Left lung (tissue), 10 donors: ENCODE results near the gene FOXK2. TPM values are rescaled to one million over a fixed set of nuclear protein-coding genes. Genes with fewer than 3 reads are reported as not detected.

Experiments used
- ATAC-seq: fragments of 200-7000 bp; cut with Tn5 transposase; one replicate; pipeline ENCODE4 v1.9.1; 2020; ENCODE audit warnings: moderate library complexity
- DNase-seq, 4 donors: peaks; one replicate each; pipeline ENCODE4 v3.0.0-alpha.2; 2013 to 2020
- H3K27ac ChIP-seq, 2 donors: fragments of 200-600 bp; sonication (generic) in 1 of 2; one replicate each; pipeline versions ENCODE4 v1.5.0 to v1.8.0; 2020 to 2021
- H3K27me3 ChIP-seq, 2 donors: fragments of 200-600 bp; sonication (generic) in 1 of 2; one replicate each; pipeline versions ENCODE4 v1.5.0 to v1.8.0; 2020 to 2021
- H3K36me3 ChIP-seq, 2 donors: fragments of 200-600 bp; sonication (generic) in 1 of 2; one replicate each; pipeline versions ENCODE4 v1.5.0 to v1.8.0; 2020 to 2021
- H3K4me1 ChIP-seq, 2 donors: fragments of 200-600 bp; one replicate each; pipeline ENCODE4 v1.8.0; 2021
- H3K4me3 ChIP-seq, 2 donors: fragments of 200-600 bp; sonication (generic) in 1 of 2; one replicate each; pipeline versions ENCODE4 v1.5.0 to v1.8.0; 2020 to 2021; ENCODE audit warnings: mild to moderate bottlenecking in 1 of 2
- H3K9me3 ChIP-seq, 2 donors: fragments of 200-600 bp; sonication (generic) in 1 of 2; one replicate each; pipeline versions ENCODE4 v1.5.0 to v1.8.0; 2020 to 2021
- CTCF ChIP-seq, 2 donors: fragments of 200-600 bp; sonication (generic) in 1 of 2; IDR thresholded peaks; one replicate each; pipeline versions ENCODE4 v1.5.0 to v1.8.0; 2021; ENCODE audit warnings: antibody characterized with exemption in 2 of 2
- intact Hi-C, 2 donors: fragments of 100-400 bp; cut with DNase I; formaldehyde crosslinking; loops; one replicate each; pipeline versions ENCODE4 v1.11.2 to v1.14.2; 2022
- polyA plus RNA-seq, 6 donors: library from polyadenylated mRNA; unstranded; fragments of 120-200 nt; gene quantifications; one replicate each; pipeline ENCODE4 v1.2.1, GENCODE V29; 2013; ENCODE audit not compliant: insufficient read length in 6 of 6
- total RNA-seq, 2 donors: library from RNA; stranded (reverse); fragmentation: NEBNext Ultra II Directional; extraction: Animal tissue kit (Norgen Biotek cat#: 25700); gene quantifications; one replicate each; pipeline ENCODE4 v1.2.1, GENCODE V29; 2021
- donor health status: DM: no; HTN: yes; CAD: no.
- donor health status: DM: no; HTN: no; CAD: no.

FOXK2 gene
- total and polyA plus RNA-seq, 8 donors: 31.2 to 57.0 (median 38.1) TPM

DNA sequence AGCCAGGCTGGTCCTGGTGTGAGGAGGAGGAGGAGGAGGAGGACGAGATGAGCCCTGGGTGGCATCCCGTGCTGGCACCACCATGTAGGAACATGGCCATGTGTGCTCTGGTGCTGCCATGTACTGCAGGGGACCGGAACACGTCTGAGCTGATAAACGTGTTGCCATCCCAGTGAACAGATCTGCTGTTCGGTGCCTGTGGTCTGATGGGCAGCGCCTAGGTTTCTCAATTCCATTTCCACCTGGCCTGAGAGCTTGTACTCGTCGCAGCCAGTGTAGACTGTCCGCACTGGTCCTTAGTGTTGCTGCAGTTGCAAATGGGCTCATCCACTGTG lies 28.4 kb upstream of the FOXK2 start:
- Histone ChIP-seq H3K4me3 (no peak overlapping the region), H3K27me3 (no peaks in the 10 kb centered on the region), H3K4me1 (peaks cover 0 to 9% of the 10 kb centered on the region in 2 donors), H3K36me3 (peaks cover 0 to 37% of the 10 kb centered on the region in 2 donors), H3K9me3 (no peaks in the 10 kb centered on the region), H3K27ac (no peak overlapping the region)
- ATAC-seq (no peak), DNase-seq (no peak)
- no peak for TF ChIP-seq CTCF (IDR thresholded peaks at IDR 0.05)
- intact Hi-C loops: no loop called here

GRCh38 chr17:82491533-82491932 lies 28.0 kb upstream of the FOXK2 start:
- no peak overlapping the region for H3K27ac ChIP-seq
- DNase-seq (no peak), ATAC-seq (no peak)
- no peak overlapping the region for H3K4me3 ChIP-seq
- H3K4me1 ChIP-seq: peaks cover 2 to 12% of the 10 kb centered on the region in 2 donors
- no peak for TF ChIP-seq CTCF (IDR thresholded peaks at IDR 0.05)
- no peaks in the 10 kb centered on the region for H3K9me3 ChIP-seq
- H3K36me3 ChIP-seq: peaks cover 0 to 33% of the 10 kb centered on the region in 2 donors
- no peaks in the 10 kb centered on the region for H3K27me3 ChIP-seq
- intact Hi-C loops: no loop called here

- Histone ChIP-seq H3K9me3 (no peaks in the 10 kb centered on the region), H3K4me1 (peaks cover 5 to 20% of the 10 kb centered on the region in 2 donors), H3K27ac (no peak overlapping the region), H3K27me3 (no peaks in the 10 kb centered on the region), H3K36me3 (peaks cover 0 to 21% of the 10 kb centered on the region in 2 donors), H3K4me3 (no peak overlapping the region)
- intact Hi-C loops: no loop called here
- ATAC-seq (no peak), DNase-seq (no peak)
- TF ChIP-seq CTCF (IDR thresholded peaks at IDR 0.05): no peak
Observed at GRCh38 chr17:82492643-82493225, 26.8 kb upstream of the FOXK2 start.

DNA sequence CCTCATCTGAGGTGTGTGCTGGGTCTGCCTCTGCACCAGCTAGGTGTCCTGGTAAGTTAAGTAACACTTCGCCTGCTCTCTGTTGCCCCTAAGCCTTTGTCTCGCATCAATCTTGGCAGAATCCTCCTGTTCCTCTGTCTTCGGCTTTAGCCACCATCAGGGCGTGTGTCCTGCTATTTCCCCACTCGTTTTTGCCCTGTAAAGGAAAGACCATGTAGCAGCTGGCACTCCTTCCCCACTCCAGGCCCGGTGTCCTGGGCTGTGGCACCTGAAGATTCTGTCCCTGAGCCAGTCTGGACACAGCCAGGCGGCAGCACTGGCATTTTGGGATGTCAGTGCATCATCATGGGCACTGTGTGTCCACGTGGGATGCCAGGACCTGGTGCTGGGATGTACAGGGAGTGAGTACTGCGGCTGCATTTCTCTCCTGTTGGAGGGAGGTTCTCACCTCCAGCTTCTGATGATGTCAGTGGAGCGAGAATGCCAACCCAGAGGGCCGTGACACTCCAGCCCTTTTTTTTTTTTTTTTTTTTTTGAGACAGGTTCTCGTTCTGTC lies 26.2 kb upstream of the FOXK2 start:
- Histone ChIP-seq H3K36me3 (peaks cover 0 to 15% of the 10 kb centered on the region in 2 donors), H3K4me1 (peaks cover 5 to 26% of the 10 kb centered on the region in 2 donors), H3K27ac (no peak overlapping the region), H3K4me3 (no peak overlapping the region), H3K27me3 (no peaks in the 10 kb centered on the region), H3K9me3 (no peaks in the 10 kb centered on the region)
- ATAC-seq: no peak
- TF ChIP-seq CTCF (IDR thresholded peaks at IDR 0.05): no peak
- intact Hi-C loops: no loop called here
- DNase-seq: no peak

DNA sequence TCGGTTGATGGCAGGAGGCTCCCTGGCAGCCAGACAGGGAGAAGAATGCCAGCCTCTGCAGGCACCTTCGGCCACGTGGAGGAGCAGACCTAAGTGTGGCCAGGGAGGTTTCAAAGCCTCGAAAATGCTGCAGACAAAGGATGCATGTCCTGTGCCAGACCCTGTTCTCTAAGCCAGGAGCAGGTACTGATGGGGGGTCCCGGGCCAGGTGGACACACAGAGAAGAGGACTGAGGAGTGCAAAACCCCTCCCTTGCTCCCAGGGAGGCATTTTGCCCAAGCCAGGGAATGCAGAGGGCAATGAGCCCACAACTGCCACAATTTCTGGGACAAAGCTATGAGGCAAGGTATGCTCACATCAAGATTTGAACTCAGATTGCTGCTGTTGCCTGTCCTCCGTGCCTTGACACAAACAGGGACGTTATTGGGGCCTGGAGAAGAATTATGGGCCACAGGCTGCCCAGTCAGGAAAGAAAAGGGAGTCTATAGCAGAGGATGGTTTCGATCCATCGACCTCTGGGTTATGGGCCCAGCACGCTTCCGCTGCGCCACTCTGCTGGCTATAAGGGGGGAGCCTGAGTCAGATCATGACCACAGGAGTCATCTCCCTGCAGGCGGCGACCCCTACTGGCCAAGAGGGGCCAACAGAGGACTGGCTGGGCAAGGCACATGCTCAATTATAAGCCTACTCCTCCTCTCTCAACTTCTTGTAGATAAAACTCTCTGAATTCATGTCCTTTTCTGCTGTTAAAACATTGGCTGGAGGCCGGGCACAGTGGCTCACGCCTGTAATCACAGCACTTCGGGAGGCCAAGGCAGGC lies 25.1 kb upstream of the FOXK2 start:
- Histone ChIP-seq H3K27ac (peak overlapping the region in 1 of 2 donors; percentile 70), H3K9me3 (no peaks in the 10 kb centered on the region), H3K4me1 (peaks cover 5 to 36% of the 10 kb centered on the region in 2 donors), H3K4me3 (no peak overlapping the region), H3K27me3 (no peaks in the 10 kb centered on the region), H3K36me3 (peaks cover 0 to 4% of the 10 kb centered on the region in 2 donors)
- ATAC-seq: peak; percentile 77
- peak; percentile 79 to 85 for TF ChIP-seq CTCF (IDR thresholded peaks at IDR 0.05)
- intact Hi-C loops: no loop called here
- peak; percentile 78 to 92 (median 90) for DNase-seq
